SK-N-SH (cell line): ENCODE data around the gene SGMS2. TPM values are rescaled to one million over a fixed set of nuclear protein-coding genes. Genes with fewer than 3 reads are reported as not detected.

Experiments used
- CTCF ChIA-PET: fragments of 300-600, 350-600 bp; formaldehyde crosslinking; extraction: SDS; loops from one replicate; lab custom pipeline; 2021; lab: Yijun Ruan, JAX
- POLR2A ChIA-PET: fragments of 350-600 bp; sonication (Branson Sonifier 250); formaldehyde crosslinking; extraction: SDS; loops from one replicate; lab custom pipeline; 2020; ENCODE audit warnings: antibody characterized with exemption, inconsistent platforms; lab: Yijun Ruan, JAX
- DNase-seq: peaks from one replicate; pipeline ENCODE4 v3.0.0; 2012
- H2AFZ ChIP-seq: fragments of 200-600 bp; sonication (generic); 2 replicates; pipeline ENCODE4 v1.8.1; 2016; ENCODE audit warnings: antibody characterized with exemption, mild to moderate bottlenecking, low read depth
- H3F3A ChIP-seq: fragments of 200-600 bp; sonication (generic); replicated peaks from 2 replicates; pipeline ENCODE3; 2016; ENCODE audit warnings: antibody characterized with exemption, mild to moderate bottlenecking; ENCODE audit not compliant: insufficient read depth
- H3K27ac ChIP-seq, 2 experiments: fragments of 200-500 bp in 1 of 2; fragments of 200-600 bp in 1 of 2; sonication (Bioruptor generic) in 1 of 2; sonication (generic), shearing (Covaris generic) in 1 of 2; 2 replicates each; pipeline versions ENCODE4 v1.5.1 to v1.6.1; 2014 to 2016; ENCODE audit warnings: low read depth in 2 of 2, inconsistent platforms in 1 of 2, low read length in 1 of 2, mild to moderate bottlenecking in 1 of 2, mixed read lengths in 1 of 2
- H3K27me3 ChIP-seq: fragments of 200-600 bp; sonication (generic), shearing (Covaris generic); 2 replicates; pipeline ENCODE4 v1.6.1; 2016; ENCODE audit warnings: mixed run types; ENCODE audit not compliant: insufficient read depth
- H3K36me3 ChIP-seq, 2 experiments: fragments of 200-500 bp in 1 of 2; fragments of 200-600 bp in 1 of 2; sonication (Bioruptor generic) in 1 of 2; sonication (generic) in 1 of 2; replicated peaks in 1 of 2; 2 replicates each; pipeline versions ENCODE3 to v1.5.1; 2014 to 2016; ENCODE audit warnings: low read length in 1 of 2, mild to moderate bottlenecking in 1 of 2; ENCODE audit not compliant: insufficient read depth in 2 of 2, control insufficient read depth in 1 of 2
- H3K4me1 ChIP-seq, 2 experiments: fragments of 200-500 bp in 1 of 2; fragments of 200-600 bp in 1 of 2; sonication (Bioruptor generic) in 1 of 2; sonication (generic), shearing (Covaris generic) in 1 of 2; 2 replicates each; pipeline versions ENCODE4 v1.5.1 to v1.6.1; 2014 to 2016; ENCODE audit warnings: low read depth in 1 of 2, low read length in 1 of 2, mixed run types in 1 of 2; ENCODE audit not compliant: insufficient read depth in 2 of 2, control insufficient read depth in 1 of 2
- H3K4me2 ChIP-seq: fragments of 200-600 bp; sonication (generic), shearing (Covaris generic); 2 replicates; pipeline ENCODE4 v1.6.1; 2017; ENCODE audit warnings: mixed run types
- H3K4me3 ChIP-seq, 2 experiments: fragments of 200-500 bp in 1 of 2; fragments of 200-600 bp in 1 of 2; sonication (Bioruptor generic) in 1 of 2; sonication (generic), shearing (Covaris generic) in 1 of 2; 2 replicates each; pipeline versions ENCODE4 v1.5.1 to v1.8.1; 2014 to 2016; ENCODE audit warnings: low read depth in 2 of 2, inconsistent platforms in 1 of 2, low read length in 1 of 2, mild to moderate bottlenecking in 1 of 2, mixed read lengths in 1 of 2, moderate library complexity in 1 of 2
- H3K79me2 ChIP-seq: fragments of 200-600 bp; sonication (generic); 2 replicates; pipeline ENCODE4 v1.8.1; 2017; ENCODE audit warnings: mild to moderate bottlenecking; ENCODE audit not compliant: insufficient read depth
- H3K9ac ChIP-seq: fragments of 200-600 bp; sonication (generic); 2 replicates; pipeline ENCODE4 v1.6.1; 2017; ENCODE audit warnings: mixed run types
- H3K9me2 ChIP-seq: fragments of 200-600 bp; sonication (generic); 2 replicates; pipeline ENCODE4 v1.6.1; 2017; ENCODE audit warnings: mixed run types
- H3K9me3 ChIP-seq: fragments of 200-600 bp; sonication (generic); 2 replicates; pipeline ENCODE4 v1.6.1; 2017; ENCODE audit warnings: mixed run types, mild to moderate bottlenecking, moderate library complexity
- H4K20me1 ChIP-seq: fragments of 200-600 bp; sonication (generic); 2 replicates; pipeline ENCODE4 v1.6.1; 2017; ENCODE audit warnings: mild to moderate bottlenecking, mixed run types; ENCODE audit not compliant: insufficient read depth
- ELF1 ChIP-seq: IDR thresholded peaks from 2 replicates; pipeline ENCODE4 v1.4.0; 2012
- EZH2phosphoT487 ChIP-seq: fragments of 200-600 bp; sonication (generic); IDR thresholded peaks from 2 replicates; pipeline ENCODE4 v1.6.1; 2017; ENCODE audit warnings: low read depth, mixed run types, mild to moderate bottlenecking, antibody characterized with exemption, moderate library complexity, borderline replicate concordance
- FOSL2 ChIP-seq: IDR thresholded peaks from 2 replicates; pipeline ENCODE4 v1.4.0; 2012; ENCODE audit warnings: low read depth, mild to moderate bottlenecking, moderate library complexity, borderline replicate concordance
- FOXM1 ChIP-seq: IDR thresholded peaks from 2 replicates; pipeline ENCODE4 v1.4.0; 2012; ENCODE audit warnings: low read depth, mild to moderate bottlenecking
- GABPA ChIP-seq: IDR thresholded peaks from 2 replicates; pipeline ENCODE4 v1.4.0; 2012; ENCODE audit warnings: low read depth, mild to moderate bottlenecking
- JUND ChIP-seq: IDR thresholded peaks from 2 replicates; pipeline ENCODE4 v1.4.0; 2012
- MEF2A ChIP-seq: IDR thresholded peaks from 2 replicates; pipeline ENCODE4 v1.4.0; 2012; ENCODE audit warnings: low read depth, borderline replicate concordance
- NFIC ChIP-seq: IDR thresholded peaks from 2 replicates; pipeline ENCODE4 v1.4.0; 2012; ENCODE audit warnings: borderline replicate concordance
- POLR2AphosphoS5 ChIP-seq: IDR thresholded peaks from 2 replicates; pipeline ENCODE4 v1.6.1; 2012; ENCODE audit warnings: low read depth, low read length
- RCOR1 ChIP-seq: fragments of 150-350 bp; IDR thresholded peaks from 2 replicates; pipeline ENCODE4 v1.6.1; 2017; ENCODE audit warnings: antibody characterized with exemption, low read length
- RFX5 ChIP-seq: IDR thresholded peaks from 2 replicates; pipeline ENCODE4 v1.6.1; 2012; ENCODE audit warnings: mild to moderate bottlenecking, improper control_type of control experiment, low read length
- SIN3A ChIP-seq: IDR thresholded peaks from 2 replicates; pipeline ENCODE4 v1.6.1; 2012; ENCODE audit warnings: low read depth, mild to moderate bottlenecking, low read length, moderate library complexity, borderline replicate concordance
- SMC3 ChIP-seq: IDR thresholded peaks from 2 replicates; pipeline ENCODE4 v1.6.1; 2012; ENCODE audit warnings: low read depth, low read length, improper control_type of control experiment
- TCF12 ChIP-seq: IDR thresholded peaks from 2 replicates; pipeline ENCODE4 v1.4.0; 2012
- YY1 ChIP-seq: IDR thresholded peaks from 2 replicates; pipeline ENCODE4 v1.4.0; 2012; ENCODE audit warnings: low read depth, mild to moderate bottlenecking
- WGBS: methylation state at CpG from one replicate; pipeline ENCODE4 v1.1.6; 2017; ENCODE audit warnings: low lambda C conversion rate; 5-methylcytosine and 5-hydroxymethylcytosine counted together
- polyA plus RNA-seq, 3 experiments: library from polyadenylated mRNA; depleted of rRNA; stranded (reverse); fragments of >200 nt; gene quantifications; 2 replicates each; pipeline ENCODE4 v1.2.3, GENCODE V29; 2012
- TF ChIP-seq, protein P1 (sequence below): IDR thresholded peaks from 2 replicates; pipeline ENCODE4 v1.4.0; 2012; ENCODE audit warnings: low read depth
- TF ChIP-seq, protein P2 (sequence below): fragments of 150-350 bp; IDR thresholded peaks from 2 replicates; pipeline ENCODE4 v1.6.1; 2017; ENCODE audit warnings: antibody characterized with exemption, low read length, low read depth, borderline replicate concordance
- TF ChIP-seq, protein P3 (sequence below): fragments of 150-350 bp; IDR thresholded peaks from 2 replicates; pipeline ENCODE4 v1.6.1; 2016; ENCODE audit warnings: mild to moderate bottlenecking, low read depth, low read length
- TF ChIP-seq, protein P4 (sequence below): IDR thresholded peaks from 2 replicates; pipeline ENCODE4; 2012

SGMS2 gene
- polyA plus RNA-seq, 1 of the 3 experiments (the other 2 are of a cell fraction), result 0.82 TPM

DNA sequence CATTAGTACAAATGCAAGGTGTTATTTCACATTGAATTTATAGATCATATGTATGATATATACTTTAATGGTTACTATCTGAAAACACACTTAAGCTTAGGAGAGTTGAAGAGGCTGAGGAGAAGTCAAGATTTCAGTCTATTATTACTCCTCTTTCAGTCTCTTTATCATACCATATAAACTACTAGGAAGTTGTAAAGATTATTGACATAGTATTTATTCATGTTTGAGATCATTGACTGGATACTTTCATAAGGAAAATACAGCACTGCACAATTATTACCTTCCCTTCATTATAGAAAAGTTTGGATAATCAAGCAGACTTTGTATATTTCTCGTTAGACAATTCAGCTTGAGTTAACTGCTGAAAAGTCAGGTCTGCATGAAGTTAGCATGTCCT, 10.0 kb upstream of the SGMS2 start:
- H3K9me3 ChIP-seq, result no peaks in the 10 kb centered on the region
- no peaks in the 10 kb centered on the region for H4K20me1 ChIP-seq
- H3K4me1 ChIP-seq, result no peaks in the 10 kb centered on the region
- no peaks in the 10 kb centered on the region for H3K36me3 ChIP-seq
- H3K4me3 ChIP-seq, result no peak overlapping the region
- H3F3A ChIP-seq, result no peaks in the 10 kb centered on the region
- no peak overlapping the region for H3K27ac ChIP-seq
- no peaks in the 10 kb centered on the region for H3K9me2 ChIP-seq
- no peak overlapping the region for H2AFZ ChIP-seq
- TF ChIP-seq, protein P1, sequence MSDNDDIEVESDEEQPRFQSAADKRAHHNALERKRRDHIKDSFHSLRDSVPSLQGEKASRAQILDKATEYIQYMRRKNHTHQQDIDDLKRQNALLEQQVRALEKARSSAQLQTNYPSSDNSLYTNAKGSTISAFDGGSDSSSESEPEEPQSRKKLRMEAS, result no peak
- TF ChIP-seq MEF2A (no peak), NFIC (no peak), RFX5 (no peak), SMC3 (no peak), GABPA (no peak), RCOR1 (no peak), SIN3A (no peak), EZH2phosphoT487 (no peak), POLR2AphosphoS5 (no peak), FOSL2 (no peak), TCF12 (no peak), JUND (no peak), ELF1 (no peak), FOXM1 (no peak), YY1 (no peak)
- TF ChIP-seq, protein P2, sequence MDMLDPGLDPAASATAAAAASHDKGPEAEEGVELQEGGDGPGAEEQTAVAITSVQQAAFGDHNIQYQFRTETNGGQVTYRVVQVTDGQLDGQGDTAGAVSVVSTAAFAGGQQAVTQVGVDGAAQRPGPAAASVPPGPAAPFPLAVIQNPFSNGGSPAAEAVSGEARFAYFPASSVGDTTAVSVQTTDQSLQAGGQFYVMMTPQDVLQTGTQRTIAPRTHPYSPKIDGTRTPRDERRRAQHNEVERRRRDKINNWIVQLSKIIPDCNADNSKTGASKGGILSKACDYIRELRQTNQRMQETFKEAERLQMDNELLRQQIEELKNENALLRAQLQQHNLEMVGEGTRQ, result no peak
- TF ChIP-seq, protein P3, sequence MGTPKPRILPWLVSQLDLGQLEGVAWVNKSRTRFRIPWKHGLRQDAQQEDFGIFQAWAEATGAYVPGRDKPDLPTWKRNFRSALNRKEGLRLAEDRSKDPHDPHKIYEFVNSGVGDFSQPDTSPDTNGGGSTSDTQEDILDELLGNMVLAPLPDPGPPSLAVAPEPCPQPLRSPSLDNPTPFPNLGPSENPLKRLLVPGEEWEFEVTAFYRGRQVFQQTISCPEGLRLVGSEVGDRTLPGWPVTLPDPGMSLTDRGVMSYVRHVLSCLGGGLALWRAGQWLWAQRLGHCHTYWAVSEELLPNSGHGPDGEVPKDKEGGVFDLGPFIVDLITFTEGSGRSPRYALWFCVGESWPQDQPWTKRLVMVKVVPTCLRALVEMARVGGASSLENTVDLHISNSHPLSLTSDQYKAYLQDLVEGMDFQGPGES, result no peak
- TF ChIP-seq, protein P4, sequence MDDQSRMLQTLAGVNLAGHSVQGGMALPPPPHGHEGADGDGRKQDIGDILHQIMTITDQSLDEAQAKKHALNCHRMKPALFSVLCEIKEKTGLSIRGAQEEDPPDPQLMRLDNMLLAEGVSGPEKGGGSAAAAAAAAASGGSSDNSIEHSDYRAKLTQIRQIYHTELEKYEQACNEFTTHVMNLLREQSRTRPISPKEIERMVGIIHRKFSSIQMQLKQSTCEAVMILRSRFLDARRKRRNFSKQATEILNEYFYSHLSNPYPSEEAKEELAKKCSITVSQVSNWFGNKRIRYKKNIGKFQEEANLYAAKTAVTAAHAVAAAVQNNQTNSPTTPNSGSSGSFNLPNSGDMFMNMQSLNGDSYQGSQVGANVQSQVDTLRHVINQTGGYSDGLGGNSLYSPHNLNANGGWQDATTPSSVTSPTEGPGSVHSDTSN, result no peak
- H3K9ac ChIP-seq, result no peak overlapping the region
- no peaks in the 10 kb centered on the region for H3K79me2 ChIP-seq
- CTCF ChIA-PET, result no interaction called here
- WGBS, result 15% methylated on average over 1 of the region's 1 CpG
- no peak for DNase-seq
- POLR2A ChIA-PET, result no interaction called here
- peaks cover 19% of the 10 kb centered on the region; the same call in 1 of the 2 replicates for H3K27me3 ChIP-seq
- H3K4me2 ChIP-seq, result no peak overlapping the region
